GM18526 (cell line): ENCODE measurements around the gene CRNKL1.

Experiments
- POLR2A ChIP-seq: IDR thresholded peaks from 3 replicates; pipeline ENCODE4 v1.6.1; 2011; ENCODE audit not compliant: insufficient read length; ENCODE audit errors: extremely low read depth

CRNKL1 gene

DNA sequence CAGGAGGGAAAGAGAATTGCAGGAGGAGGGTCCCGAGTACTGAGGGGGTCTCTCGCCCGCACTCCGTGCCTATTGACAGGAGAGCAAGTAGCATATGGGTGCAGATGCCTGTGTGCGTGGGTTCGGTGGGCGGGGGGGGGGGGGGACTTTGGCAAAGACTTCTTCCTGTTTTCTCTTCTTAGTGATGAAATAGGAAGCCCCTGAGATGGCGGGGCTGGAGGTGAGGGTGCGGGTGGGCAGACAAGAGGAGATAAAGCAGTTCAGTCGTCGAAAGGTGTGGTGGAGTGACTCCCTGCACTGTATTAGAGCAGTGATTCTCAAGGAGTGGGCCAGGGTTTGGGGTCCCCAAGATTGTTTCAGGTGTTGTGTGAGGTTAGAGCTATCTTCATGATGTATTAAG lies 31.4 kb downstream of the CRNKL1 start:
- no peak for TF ChIP-seq POLR2A

DNA sequence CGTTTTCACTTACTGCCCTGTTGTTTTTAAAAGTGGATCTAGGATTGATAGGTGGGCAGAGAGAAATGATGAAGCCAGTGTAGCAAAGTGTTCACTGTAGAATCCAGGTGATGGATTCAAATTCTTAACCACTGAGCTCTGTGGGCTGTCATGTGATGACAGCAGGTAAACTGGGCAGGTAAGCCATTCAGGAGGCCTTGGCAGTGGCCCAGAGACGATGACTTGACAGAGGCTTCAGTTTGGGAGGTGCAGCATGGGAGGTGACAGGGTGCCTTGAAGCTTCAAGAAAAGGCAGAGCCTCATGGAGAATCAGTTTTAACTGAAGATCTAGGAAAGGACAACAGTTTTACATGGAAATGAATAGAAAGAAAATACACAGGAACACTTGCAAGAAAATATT lies 33.1 kb downstream of the CRNKL1 start:
- TF ChIP-seq POLR2A = no peak

DNA sequence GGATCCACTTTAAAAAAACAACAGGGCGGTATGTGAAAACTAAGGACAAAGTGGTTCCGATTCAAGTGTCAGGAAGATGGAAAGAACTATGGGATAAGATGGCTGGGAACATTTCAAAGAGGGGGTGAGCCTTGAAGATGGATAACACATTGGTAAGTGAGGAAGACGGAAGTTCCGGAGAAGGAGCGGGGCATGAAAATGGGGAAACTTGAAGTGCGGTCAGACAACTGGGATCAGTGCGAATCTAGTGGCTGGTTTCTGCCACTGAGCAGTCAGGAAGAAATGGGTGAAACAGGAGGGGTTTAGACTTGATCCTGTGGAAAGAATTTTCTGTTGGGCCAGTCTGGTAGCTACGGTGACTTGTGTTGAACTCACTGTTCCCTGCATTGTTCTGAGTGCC lies 33.9 kb downstream of the CRNKL1 start:
- TF ChIP-seq POLR2A = no peak

DNA sequence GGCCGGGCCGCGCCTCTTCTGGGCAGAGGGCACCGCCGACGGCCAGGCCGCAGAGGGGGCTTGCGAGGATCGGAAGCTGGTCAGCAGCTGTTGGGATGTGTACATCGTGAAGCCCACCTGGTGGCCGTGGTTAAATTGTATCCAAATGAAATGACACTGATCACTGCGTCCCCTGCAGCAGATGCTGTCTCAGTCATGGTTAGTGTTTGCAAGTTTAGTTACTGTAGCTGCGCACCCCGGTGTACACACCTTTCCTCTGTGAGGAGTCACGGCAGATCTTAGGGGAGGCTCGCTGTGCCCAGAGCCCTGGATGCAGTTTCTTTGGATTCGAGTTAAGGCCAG lies 34.5 kb downstream of the CRNKL1 start:
- TF ChIP-seq POLR2A = no peak

DNA sequence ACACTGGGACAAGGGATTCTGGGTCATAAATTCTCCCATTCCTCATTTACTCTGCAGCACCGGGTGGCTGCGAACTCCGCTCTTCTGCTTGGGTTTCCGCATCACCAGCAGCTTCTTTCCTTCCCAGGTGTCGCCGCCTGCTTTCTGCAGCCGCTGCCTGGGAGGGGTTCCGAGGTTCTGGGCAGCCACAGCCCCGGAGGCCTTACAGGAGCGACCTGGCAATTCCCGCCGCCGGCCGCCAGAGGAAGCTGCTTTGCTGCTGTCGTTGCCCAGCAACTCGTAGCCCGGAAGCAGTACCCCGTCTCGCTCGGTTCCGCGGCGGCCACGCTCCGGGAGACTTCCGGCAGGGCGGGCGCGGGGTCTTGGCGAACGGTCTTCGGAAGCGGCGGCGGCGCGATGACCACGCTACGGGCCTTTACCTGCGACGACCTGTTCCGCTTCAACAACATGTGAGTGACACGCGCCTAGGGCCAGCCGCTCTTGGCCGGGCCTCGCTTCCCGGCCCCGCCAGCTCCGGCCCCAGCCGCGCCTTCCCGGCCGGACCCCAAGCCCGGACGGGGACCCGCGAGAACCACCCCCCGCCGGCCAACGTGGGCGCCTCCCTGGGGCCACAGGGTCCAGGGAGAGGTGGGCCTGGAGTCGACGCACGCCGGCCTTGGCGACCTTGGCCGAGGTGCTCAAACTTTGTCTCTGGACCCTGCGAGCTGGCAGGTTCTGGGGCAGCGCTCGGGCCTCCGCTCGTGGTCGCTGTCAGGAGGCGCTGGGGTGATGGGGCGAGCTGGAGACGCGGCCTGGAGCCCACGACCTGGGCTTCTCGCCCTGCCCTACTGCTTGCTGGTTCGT lies 35.0 kb downstream of the CRNKL1 start, which contains the start of gene NAA20:
NAA20 (plus strand) TSS at position 362 of the 843 bp plus-strand sequence; CDS start at position 397, 35 bp downstream.
- peak; percentile 50 for TF ChIP-seq POLR2A

DNA sequence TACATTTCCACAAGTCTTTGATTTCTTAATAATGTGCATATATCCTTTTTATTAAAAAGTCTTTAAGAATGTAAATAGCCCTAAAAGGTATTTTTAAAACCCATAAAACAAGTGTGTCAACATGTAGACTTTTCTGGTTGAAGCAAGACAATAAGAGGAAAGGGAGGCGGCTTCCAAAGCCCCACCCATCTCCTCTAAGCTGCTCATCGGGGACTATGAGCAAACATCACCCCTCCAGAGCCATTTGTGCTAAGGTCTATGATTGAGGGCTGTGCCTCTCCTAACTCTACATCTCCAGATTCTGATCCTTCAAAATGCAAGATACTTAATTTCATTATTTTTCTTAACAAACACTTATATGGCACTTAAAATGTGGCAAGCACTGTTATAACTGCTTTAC lies 37.6 kb downstream of the CRNKL1 start:
- TF ChIP-seq POLR2A = no peak

DNA sequence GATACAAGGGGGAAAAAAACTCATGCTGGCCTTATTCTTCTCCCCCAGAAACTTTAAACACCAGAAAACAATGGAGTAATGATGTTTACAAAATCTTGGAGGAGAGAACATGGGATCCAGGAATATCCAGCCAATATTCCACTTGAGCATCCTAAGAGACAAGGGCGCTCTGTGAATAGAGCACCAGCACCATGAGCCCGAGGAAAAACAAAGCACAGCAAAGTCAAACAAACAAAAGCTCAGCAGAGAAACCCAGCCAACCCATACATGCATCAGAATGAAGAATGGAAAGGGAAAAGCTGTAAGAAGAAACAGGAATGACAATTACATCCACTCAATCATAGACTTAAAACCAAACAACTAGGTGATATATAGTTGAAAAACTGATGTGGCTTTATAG lies 39.7 kb downstream of the CRNKL1 start:
- TF ChIP-seq POLR2A = no peak

DNA sequence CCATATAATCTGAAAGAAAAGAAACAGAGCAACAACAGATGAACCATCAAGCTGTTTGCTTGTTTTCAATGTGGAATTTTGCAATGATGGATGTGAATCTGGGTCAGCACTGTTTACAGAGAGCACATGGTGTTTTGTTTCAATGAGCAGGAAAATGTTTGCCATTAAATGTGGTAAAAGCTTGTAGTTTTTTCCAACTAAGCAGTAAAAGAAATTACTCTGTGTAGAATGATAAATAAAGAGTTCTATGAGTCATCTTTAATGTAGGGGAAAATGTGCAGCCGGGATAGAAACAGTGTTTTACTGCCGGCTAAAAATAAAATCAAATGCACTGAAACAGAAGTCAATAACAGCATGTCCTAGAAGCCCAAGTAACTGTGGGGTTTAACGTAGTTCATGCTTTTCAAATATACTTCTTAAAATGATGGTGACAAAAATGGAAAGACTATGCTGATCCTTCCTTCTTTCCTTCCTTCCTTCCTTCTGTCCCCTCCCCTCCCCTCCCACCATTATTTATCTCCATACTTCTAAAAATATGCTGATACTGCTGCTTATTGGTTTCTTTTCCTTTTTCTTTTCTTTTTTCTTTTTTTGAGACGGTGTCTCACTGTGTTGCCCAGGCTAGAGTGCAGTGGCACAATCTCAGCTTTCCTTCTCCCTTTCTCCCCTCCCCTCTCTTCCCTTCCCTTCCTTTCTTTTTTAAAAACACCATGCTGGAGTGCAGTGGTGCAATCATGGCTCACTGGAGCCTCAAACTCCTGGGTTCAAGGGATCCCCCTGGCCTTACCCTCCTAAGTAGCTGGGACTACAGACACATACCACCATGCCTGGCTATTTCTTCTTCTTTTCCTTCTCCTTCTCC lies 41.4 kb downstream of the CRNKL1 start:
- TF ChIP-seq POLR2A = no peak

DNA sequence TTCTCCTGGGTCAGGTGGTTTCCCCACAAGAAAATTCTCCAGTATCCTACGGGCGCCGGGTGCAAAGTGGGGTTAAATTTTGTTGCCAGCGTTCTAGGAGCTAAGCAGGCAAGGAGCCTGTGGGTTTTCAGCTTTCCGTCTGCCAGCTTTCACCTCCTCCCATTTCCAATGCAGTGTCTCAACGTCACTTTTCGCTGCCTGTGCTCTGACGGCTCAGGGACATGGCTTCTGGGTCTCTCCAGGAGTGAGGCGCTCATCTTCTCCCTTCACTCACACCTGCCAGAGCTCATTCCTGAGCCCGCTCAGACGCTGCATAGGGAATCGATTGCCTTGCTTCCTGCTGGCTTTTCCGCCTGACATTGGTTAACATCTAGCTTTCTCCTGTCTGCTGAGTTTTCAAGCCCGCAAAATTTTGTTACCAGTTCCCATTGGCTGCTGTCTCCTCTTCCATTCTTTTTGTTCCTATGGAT lies 42.4 kb downstream of the CRNKL1 start:
- no peak for TF ChIP-seq POLR2A

DNA sequence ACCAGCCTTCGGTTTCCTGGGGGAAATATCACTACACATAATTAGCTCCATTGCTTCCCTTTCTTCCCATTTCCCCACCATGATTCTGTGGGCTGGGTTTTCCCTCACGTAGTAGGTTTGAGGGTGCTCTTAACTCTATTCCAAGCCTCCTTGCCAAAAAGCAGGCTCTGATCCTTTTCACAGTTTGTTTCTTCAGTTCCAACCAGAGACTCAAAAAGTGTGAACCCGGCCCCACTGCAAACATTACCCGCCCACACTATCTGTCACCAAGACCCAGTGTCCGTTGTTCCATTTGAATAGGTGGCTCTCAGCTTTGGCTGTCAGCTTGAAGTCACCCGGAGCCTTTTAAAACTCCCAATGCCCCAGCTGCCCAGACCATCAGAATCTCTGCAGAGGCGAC lies 46.9 kb downstream of the CRNKL1 start:
- no peak for TF ChIP-seq POLR2A

DNA sequence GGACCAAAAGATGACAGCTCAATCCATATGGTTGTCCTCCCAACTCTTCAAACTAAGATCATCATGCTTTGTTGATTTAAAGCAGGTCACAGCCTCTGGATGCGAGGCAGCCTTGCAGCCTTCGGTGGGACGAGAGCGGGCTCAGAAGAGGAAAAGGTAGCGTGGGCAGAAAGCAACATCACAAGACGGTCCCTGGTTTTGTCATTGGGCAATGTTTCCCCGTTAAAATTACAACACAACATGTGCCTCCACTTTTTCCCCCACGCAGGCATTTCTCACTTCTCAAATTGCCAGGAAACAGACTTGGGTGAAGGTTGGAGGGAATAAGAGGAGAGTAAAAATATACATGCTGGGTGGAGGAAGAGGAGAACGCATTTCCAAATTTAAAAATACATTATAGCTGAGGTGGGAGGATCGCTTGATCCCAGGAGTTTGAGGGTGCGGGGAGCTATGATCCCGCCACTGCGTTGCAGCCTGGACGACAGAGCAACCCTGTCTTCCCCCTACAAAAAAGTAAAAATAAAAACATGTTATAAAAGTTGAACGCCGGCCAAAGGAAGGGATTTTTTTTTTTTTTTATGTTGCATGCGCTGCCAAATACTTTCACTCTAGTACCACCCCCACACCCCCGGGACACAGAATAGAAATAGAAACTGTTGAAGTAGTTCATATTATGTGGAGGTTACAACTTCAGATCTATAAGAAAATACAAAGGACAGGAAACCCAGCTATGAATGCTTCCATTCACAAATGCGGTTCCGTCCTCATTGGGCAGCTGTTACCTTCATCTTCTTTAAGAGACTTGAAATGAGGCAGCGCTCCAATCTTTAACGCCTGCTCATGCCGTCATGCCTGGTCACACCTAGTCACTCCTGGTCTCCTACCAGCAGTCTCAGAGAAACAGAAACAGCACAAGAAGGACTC lies 49.0 kb downstream of the CRNKL1 start:
- TF ChIP-seq POLR2A = no peak

DNA sequence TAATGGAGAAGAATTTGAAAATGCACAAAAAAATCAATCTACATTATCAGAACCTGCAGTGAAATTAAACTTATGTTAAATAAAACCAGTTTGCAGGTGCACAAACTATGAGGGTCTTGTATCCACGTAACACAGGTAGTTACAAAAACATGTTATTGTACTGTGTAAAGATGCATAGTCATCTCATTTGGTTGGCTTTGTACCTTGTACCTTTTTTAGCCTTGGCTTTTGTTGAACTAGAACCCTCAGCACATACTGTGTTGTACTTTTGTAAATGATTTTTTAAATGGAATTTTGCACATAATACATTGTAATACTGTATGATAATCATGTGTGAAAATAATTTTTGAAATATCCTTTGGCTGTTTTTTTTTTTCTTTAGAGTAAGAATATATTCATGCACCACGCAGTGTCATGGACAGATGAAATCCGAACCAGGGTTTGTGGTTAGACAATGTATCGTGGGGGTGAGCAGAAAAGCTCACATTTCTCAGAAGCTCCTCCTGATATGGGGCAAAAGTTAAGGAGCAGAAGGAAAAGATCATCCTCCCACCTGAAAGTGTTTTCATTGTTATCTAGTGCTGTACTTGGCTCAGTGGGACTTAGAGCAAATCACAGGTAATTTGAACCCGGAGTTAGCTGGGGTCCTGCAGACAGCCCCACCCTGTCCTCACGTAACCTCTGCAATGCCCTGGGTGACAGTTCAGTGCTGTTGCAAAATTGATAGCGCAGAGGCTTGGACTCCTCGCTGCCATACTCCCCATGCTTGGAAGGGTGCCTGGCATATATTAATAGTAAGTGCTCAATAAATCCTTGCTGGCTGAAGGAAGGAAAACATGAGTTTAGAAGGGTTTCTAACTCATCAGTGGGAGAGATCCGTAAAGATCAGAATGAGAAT lies 49.9 kb downstream of the CRNKL1 start:
- TF ChIP-seq POLR2A = no peak

DNA sequence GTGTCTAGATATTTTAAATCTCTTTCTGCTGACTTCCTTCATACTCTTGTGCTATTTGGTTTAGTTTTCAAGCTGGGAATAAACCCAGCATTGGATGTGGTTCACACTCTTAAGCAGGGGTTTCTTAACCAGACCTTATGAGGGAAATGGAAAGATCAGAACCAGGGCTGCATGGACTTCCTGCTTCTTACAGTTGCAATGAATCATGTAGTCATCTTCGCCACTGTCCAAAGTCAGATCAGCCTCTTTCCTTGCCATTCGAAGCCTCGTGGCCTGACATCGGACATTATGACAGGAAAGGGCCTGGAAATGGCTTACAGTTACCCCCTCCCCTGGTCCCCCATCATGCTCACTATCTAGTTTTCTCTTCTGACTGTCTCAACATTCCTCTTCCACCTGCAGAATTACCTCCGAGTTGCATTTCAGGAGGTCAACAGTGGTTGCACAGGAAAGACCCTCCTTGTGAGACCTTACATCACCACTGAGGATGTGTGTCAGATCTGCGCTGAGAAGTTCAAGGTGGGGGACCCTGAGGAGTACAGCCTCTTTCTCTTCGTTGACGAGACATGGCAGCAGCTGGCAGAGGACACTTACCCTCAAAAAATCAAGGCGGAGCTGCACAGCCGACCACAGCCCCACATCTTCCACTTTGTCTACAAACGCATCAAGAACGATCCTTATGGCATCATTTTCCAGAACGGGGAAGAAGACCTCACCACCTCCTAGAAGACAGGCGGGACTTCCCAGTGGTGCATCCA lies 51.9 kb downstream of the CRNKL1 start:
- TF ChIP-seq POLR2A = no peak
